Measurements from ENCODE around the gene COX7A2L.
"Not testable (repeated sequence)": the region's sequence is repeated elsewhere in the genome, so short reads cannot be mapped to it uniquely, and the experiment has no call there.

The COX7A2L gene

DNA sequence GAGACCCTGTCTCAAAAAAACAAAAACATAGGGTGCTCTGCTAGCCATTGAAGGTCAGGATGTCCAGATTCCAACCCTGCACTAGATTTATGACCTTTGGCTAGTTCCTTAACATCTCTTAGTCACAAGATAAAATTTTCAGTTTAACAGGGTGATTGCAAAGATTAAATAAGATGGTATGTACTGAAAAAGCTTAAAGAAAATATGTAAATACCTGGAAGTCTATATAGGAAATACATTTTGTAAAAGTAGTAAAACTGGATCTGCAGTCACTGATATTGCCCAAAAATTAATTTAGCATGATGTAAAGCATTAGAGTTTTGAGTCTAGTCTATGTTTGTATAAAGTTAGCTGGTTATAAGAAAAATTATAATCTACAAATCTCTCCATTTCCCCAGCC, 5.4 kb upstream of the COX7A2L start:
- DNase-seq, result no peak

DNA sequence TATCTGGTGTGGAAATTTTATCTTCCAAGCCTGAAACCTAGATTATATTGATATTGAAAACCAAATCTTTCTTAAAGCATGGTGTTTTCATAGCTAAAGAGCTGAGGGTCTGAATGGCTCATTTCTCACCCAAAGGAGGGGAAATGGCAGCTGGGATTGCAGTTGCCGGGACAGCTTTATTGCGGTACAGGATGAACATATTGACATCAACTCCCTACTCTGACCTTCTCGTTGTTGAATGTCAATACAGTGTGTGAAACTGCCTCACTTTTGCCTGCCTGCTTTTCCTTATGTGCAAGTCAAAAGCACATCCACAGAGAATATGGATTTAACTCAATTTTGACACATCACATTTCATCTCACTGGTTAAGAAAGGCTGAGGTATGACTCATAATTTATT, 3.6 kb upstream of the COX7A2L start:
- no peak for DNase-seq

DNA sequence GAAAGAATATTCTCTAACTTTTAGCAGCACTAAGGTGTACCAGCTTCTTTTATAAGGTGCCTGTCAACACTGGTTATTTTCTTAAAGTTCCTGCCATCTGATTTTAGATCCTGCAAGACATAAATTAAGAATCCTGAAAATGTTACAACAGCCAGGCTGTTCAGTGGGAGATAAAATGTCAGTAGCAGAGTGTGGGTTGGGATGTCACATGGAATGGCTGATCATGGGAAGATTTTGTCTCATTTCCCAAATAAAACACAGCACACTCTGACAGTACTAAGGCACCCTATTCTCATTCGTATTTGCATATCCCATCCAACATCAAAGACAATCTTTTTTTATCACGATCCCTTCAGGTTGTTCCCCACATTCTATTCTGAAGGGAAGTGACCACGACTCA, 2.4 kb upstream of the COX7A2L start:
- DNase-seq, result no peak

- no peak for DNase-seq
These were observed 789 bp upstream of the COX7A2L start for GRCh38 chr2:42361728-42362283.

- DNase-seq, result no peak
These were observed 526 bp downstream of the COX7A2L start for GRCh38 chr2:42360493-42360889.

GRCh38 chr2:42359965-42360483, 993 bp downstream of the COX7A2L start:
- DNase-seq, result no peak

DNA sequence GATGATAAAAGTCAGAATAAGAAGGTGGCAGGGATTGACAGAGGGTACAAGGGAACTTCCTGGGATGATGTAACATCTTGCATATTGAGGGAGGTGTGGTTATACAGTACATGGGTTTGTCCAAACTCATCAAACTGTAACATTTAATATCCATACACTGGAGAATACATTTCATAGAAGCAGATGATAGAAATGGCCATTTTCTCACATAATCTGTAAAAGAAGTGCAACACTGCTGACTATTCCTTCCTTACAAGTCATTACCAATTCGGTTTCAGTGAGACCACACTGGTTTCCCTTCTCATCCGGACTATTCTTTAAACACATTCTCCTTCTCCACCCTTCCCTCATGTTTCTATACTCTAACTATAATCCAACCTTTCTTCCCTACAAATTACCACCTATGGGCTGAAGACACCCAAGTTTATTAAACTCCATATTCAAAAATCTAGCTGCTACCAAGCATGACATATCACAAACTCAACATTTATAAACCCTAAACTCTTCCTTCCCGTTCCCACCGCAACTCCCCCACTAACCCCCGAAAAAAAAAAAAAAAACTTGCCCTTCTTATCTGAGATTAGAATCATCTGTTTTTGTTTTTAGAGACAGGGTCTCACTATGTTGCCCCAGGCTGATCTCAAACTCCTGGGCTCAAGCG, 1.6 kb downstream of the COX7A2L start:
- no peak for DNase-seq

DNA sequence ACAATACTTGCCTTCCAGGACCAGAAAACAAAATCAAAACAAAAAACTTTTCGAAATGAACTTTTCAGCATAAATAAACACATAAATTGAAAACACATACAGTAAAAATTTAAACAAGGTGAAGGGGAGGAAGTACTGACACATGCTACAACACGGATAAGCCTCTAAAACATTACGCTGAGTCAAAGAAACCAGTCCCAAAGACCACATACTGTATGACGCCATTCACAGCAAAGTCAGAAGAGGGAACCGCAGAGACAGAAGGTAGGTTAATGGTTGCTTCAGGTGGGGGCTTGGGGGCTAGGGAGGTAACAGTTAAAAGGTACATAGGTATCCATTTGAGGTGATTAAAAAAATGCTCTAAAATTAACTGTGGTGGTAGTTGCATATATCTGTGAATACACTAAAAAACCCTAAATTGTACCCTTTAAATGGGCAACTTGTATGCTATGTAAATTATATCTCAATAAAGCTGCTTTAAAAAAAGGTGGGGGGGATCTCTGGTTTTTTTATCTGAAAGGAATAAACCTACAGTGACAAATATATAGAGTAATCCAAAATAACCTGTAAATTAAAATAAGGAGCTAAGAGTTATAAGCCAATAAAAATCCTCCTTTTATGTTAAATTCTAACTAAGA, 7.1 kb downstream of the COX7A2L start:
- no peak for DNase-seq

GRCh38 chr2:42351864-42352263, 9.2 kb downstream of the COX7A2L start:
- no peak for DNase-seq

DNA sequence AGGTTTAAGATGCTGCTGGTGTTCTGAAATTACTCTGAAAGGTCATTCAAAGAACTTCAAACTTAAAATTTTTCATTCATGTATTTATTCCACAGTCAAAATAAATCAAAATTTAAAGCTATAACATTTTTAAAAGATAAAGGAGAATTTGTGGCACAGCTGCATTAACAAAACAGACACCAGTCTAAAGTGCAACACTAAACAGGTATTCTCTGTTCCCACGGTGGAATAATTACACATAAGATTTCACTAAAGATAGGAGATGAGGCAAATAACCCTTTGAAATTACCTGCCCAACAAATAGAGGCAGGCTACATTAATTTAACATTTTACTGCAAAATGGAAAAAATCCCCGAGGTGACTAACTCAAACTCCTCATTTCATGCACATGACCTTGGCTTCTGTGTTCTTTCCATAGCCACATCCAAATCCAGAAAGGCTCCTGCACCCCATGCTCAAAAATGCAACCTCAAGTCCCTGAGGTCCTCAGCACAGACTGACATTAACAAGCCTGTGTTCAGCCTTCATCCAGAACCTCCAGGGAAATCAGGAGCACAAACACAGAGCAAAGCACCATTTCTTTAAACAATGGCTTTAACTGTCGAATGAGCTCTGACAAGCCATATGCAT, 10.5 kb downstream of the COX7A2L start:
- DNase-seq, result no peak

GRCh38 chr2:42348113-42348805, 12.8 kb downstream of the COX7A2L start:
- no peak for DNase-seq

GRCh38 chr2:42347518-42347917, 13.5 kb downstream of the COX7A2L start:
- DNase-seq, result not testable (repeated sequence)

- DNase-seq, result not testable (repeated sequence)
These were observed 14.2 kb downstream of the COX7A2L start for GRCh38 chr2:42346856-42347255.

DNA sequence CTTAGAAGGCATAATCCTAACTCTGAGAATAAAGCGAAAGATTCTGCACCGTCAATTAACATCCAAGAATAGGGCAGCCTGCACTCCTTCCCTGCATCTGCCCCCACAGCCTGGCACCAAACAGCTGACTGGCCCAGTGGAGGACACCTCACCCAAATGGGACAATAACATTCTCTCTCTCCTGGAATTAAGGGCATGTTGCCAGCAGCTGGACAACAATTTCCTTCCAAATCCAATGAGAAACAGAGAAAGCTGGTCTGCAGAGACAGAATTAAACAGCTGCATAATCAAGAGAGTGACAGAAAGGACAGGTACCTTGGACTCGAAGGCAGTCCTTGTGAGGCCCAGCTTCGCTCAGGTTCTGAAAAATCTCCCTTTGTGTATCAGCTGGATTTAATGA, 15.0 kb downstream of the COX7A2L start:
- no peak for DNase-seq

- no peak for DNase-seq
These were observed 18.2 kb downstream of the COX7A2L start for GRCh38 chr2:42342795-42343241.

DNA sequence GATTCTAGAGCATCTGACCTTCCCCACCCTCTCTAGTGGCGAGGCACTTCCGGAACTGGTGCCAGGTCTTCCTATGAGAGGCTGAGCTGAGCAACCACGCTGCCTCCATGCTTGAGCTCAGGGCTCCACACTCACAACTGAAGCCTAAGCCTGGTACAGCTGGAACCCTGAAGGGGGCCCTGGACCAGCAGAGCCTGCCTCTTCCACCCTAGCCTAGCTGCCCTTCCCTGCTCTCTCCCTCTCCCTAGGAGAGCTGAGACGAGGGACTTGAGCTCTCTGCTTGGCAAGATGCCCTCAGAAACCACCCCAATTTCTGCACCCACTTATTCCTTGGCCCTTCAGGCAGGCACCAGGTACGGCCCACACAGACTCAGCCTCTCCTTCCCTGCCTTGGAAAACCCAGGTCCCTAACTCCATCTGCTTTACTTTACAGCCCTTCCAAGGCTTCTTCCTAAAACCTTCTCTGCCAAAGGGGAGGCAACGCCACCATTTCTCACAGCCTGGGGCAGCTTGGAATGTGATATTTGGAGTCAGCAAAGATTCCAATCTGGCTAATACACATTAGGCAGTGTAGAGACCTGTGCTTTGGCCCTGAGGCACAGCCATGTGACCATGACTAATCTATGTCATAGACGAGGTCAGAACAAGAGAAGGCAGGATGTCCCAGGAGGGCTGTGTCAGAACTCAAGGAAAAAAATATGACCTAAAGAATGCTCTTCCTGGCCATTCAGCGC, 18.8 kb downstream of the COX7A2L start:
- no peak for DNase-seq

DNA sequence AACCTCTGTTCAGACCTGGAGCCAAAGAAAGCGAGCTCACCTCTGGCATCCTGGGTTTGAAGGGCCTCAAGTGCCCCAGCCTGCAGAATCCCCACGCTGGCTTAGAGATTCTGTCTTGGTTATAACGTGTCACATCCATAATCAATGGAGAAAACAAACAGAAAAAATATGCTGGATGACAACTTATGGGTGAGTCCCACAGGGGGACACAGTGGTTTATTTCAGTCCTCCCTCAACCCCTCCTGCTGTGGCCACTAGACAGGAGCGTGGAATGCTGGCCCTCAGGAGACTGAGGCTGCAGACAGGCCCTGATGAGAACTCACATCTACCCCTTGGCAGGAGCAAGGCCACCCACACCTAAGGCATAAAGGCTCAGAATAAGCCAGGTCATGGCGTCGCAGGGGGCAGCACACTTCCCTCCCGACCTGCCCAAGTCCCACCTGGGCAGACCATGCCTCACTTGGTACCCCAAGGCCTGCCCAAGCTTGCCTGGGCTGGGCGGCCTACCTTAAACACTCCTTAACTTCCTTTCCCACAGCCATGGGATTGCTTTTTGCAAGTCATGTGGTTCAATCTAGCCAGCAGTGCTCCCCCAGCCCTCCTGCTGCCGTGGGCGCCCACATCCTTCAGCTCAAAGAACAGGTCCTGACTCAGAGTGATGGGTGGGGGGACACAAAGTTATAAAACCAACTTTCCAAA, 19.9 kb downstream of the COX7A2L start:
- DNase-seq, result no peak

DNA sequence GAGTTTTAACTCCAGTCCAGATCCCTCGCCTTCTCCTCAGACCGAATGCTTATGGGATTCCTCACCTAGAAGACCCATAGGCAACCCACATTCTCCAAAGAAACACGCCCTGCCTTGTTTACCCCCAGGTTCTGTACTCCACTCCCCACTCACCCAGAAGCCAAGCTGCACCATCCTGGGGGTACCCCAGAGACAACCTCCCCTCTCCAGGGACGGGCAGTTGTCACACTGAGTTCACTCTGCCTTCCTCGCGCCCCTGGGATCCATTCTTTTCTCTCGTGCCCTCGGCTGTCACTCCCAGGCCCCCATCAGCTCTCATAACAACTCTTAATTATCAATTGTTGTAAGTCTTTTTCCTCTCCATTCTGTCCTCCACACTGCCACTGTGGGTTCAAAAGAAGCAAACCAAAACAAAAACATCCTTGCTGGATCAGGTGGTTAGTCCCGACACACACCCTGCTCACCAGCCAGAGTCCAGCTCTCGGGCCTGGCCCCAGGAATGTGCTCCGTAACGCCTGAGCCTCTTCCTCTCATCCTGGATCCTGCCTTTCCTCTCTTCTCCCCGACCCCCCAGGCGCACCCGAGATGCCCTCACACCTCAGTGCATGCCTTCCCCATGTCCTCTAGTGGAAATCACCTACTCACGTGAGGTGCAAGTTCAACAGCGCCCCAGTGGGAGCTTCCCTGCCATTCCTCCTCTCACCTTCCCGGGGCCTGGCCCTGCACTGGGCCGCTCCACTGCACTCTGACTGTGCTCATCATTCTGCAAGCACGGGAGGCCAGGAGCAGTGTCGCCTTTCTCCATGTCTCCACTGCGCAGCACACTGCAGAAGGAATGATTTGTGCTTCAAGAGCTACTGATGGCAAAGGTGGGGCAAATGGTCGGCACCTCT, 20.7 kb downstream of the COX7A2L start:
- no peak for DNase-seq

- no peak for DNase-seq
These were observed 21.7 kb downstream of the COX7A2L start for GRCh38 chr2:42339191-42339912.

Measured in femur (tissue), 1 donor.